Esophagus squamous epithelium (tissue), 4 donors: Measurements from ENCODE around the gene SMU1.

Source experiments
- CTCF ChIP-seq, 6 experiments: fragments of 450-650 bp in 4 of 6; fragments of 200-600 bp in 2 of 6; sonication (generic) in 2 of 6; IDR thresholded peaks; one replicate each; pipeline ENCODE4 v1.5.1; 2016 to 2019; ENCODE audit warnings: antibody characterized with exemption in 6 of 6, mild to moderate bottlenecking in 4 of 6, moderate library complexity in 4 of 6
- POLR2A ChIP-seq, 4 donors: fragments of 450-650 bp; IDR thresholded peaks; one replicate each; pipeline ENCODE4 v1.6.1; 2017; ENCODE audit warnings: antibody characterized with exemption in 4 of 4, mild to moderate bottlenecking in 4 of 4, moderate library complexity in 3 of 4

GRCh38 chr9:33051144-33051543, 25.3 kb downstream of the SMU1 start:
- TF ChIP-seq CTCF (IDR thresholded peaks at IDR 0.05) (no peak), POLR2A (IDR thresholded peaks at IDR 0.05) (no peak)
